PC-3 (cell line): Measurements from ENCODE around the gene CDR2L.
"Not testable (repeated sequence)": the region's sequence is repeated elsewhere in the genome, so short reads cannot be mapped to it uniquely, and the experiment has no call there.

Experiments
- CTCF ChIP-seq: fragments of 300-600 bp; sonication (generic); conservative IDR thresholded peaks from 2 replicates; pipeline ENCODE4 v1.5.1; 2017; ENCODE audit warnings: antibody characterized with exemption, low read depth, mild to moderate bottlenecking, low read length
- EZH2phosphoT487 ChIP-seq: fragments of 300-600 bp; sonication (generic); IDR thresholded peaks from 2 replicates; pipeline ENCODE4 v1.6.1; 2018; ENCODE audit warnings: mild to moderate bottlenecking, antibody characterized with exemption, low read length, borderline replicate concordance

GRCh38 chr17:74982663-74983313, 4.6 kb upstream of the CDR2L start:
- TF ChIP-seq CTCF, EZH2phosphoT487: not testable (repeated sequence)
